ENCODE measurements around the gene FLNC.

GRCh38 chr7:128854396-128854795, 24.2 kb downstream of the FLNC start:
- no peak for TF ChIP-seq MAX (CRISPR knock-in tag; IDR thresholded peaks at IDR 0.05)
- no peak for TF ChIP-seq CTCF (IDR thresholded peaks at IDR 0.05)
- TF ChIP-seq ZSCAN18 (CRISPR knock-in tag; IDR thresholded peaks at IDR 0.05), result no peak
- no peak for TF ChIP-seq ESRRA (CRISPR knock-in tag; IDR thresholded peaks at IDR 0.05; ENCODE audit: borderline replicate concordance)

Measured in WTC11 (cell line).